Mesendoderm (in vitro differentiated cells): ENCODE measurements around the gene GDPGP1.

ENCODE experiments used
- DNase-seq: peaks from one replicate; pipeline ENCODE4 v3.0.0; 2013
- H2AK5ac ChIP-seq: 2 replicates; pipeline ENCODE4 v1.6.1; 2013; ENCODE audit warnings: low read length, inconsistent platforms
- H2BK120ac ChIP-seq: 2 replicates; pipeline ENCODE4 v1.6.1; 2013; ENCODE audit warnings: low read depth, mild to moderate bottlenecking, low read length, moderate library complexity, mixed read lengths
- H2BK15ac ChIP-seq: replicated peaks from 2 replicates; pipeline ENCODE4 v1.6.1; 2013; ENCODE audit warnings: low read depth, mild to moderate bottlenecking, moderate library complexity
- H2BK5ac ChIP-seq: 2 replicates; pipeline ENCODE4 v1.6.1; 2013; ENCODE audit warnings: low read length, inconsistent platforms
- H3K18ac ChIP-seq: 2 replicates; pipeline ENCODE4 v1.6.1; 2013; ENCODE audit warnings: mild to moderate bottlenecking, low read length, mixed read lengths
- H3K23ac ChIP-seq: one replicate; pipeline ENCODE4 v1.6.1; 2013; ENCODE audit warnings: low read length
- H3K27ac ChIP-seq: 2 replicates; pipeline ENCODE4 v1.5.1; 2013; ENCODE audit warnings: low read depth, mild to moderate bottlenecking, inconsistent platforms, low read length, moderate library complexity
- H3K27me3 ChIP-seq: 2 replicates; pipeline ENCODE4 v1.6.1; 2013; ENCODE audit warnings: low read length, control low read depth, mild to moderate bottlenecking, inconsistent platforms; ENCODE audit not compliant: insufficient read depth, poor library complexity
- H3K36me3 ChIP-seq: 2 replicates; pipeline ENCODE4 v1.6.1; 2013; ENCODE audit warnings: low read length, inconsistent platforms; ENCODE audit not compliant: control insufficient read depth, insufficient read depth
- H3K4ac ChIP-seq: one replicate; pipeline ENCODE4 v1.6.1; 2013; ENCODE audit warnings: low read depth, mild to moderate bottlenecking, low read length, moderate library complexity
- H3K4me1 ChIP-seq: 2 replicates; pipeline ENCODE4 v1.6.1; 2013; ENCODE audit warnings: low read depth, low read length, inconsistent platforms; ENCODE audit not compliant: control insufficient read depth
- H3K4me2 ChIP-seq: 2 replicates; pipeline ENCODE4 v1.6.1; 2013; ENCODE audit warnings: low read length
- H3K4me3 ChIP-seq: 2 replicates; pipeline ENCODE4 v1.5.1; 2013; ENCODE audit warnings: mild to moderate bottlenecking, low read length
- H3K56ac ChIP-seq: one replicate; pipeline ENCODE4 v1.6.1; 2013; ENCODE audit warnings: low read length
- H3K79me1 ChIP-seq: 2 replicates; pipeline ENCODE4 v1.6.1; 2013; ENCODE audit warnings: low read length, inconsistent platforms
- H3K79me2 ChIP-seq: 2 replicates; pipeline ENCODE4 v1.6.1; 2013; ENCODE audit warnings: mild to moderate bottlenecking, low read length; ENCODE audit not compliant: control insufficient read depth, insufficient read depth
- H3K9ac ChIP-seq: 2 replicates; pipeline ENCODE4 v1.6.1; 2013; ENCODE audit warnings: low read length, inconsistent platforms
- H4K5ac ChIP-seq: one replicate; pipeline ENCODE4 v1.6.1; 2013; ENCODE audit warnings: low read length
- H4K8ac ChIP-seq: one replicate; pipeline ENCODE4 v1.6.1; 2013; ENCODE audit warnings: low read depth, mild to moderate bottlenecking, control low read depth, low read length, moderate library complexity
- WGBS: extraction: QIAGEN DNeasy Blood & Tissue Kit; methylation state at CpG from one replicate; pipeline ENCODE4 v1.1.7; 2013; ENCODE audit warnings: low lambda C conversion rate, missing lambda C conversion rate; ENCODE audit not compliant: insufficient coverage; ENCODE audit errors: extremely low coverage; 5-methylcytosine and 5-hydroxymethylcytosine counted together

GDPGP1 gene

DNA sequence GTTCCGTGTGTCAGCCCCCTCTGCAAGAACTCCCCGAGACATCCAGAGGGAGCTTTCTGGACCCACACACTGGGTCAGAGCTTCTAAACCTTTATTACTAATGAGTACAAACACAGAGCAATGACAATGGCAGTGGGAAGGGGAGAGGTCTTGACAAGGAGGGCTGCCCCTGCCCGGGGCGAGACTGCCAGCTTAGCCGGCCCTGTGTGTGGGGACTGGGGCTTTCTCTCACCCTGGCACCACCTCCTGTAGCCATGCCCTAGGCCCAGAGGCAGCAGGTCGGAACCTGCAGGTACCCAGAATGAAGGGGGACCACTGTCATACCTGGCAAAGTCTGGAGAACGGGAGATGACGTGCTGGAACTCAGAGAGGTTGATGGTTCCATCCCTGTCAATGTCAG lies 3.4 kb upstream of the GDPGP1 start:
- no peak for DNase-seq
- WGBS, result no CpG with 5 or more reads among the region's 8 CpGs
- no peak overlapping the region for H4K8ac ChIP-seq
- no peak overlapping the region for H4K5ac ChIP-seq
- no peak overlapping the region for H3K23ac ChIP-seq
- H3K4me1 ChIP-seq, result peaks cover 2% of the 10 kb centered on the region
- no peak overlapping the region for H3K9ac ChIP-seq
- no peak overlapping the region for H3K4me2 ChIP-seq
- no peak overlapping the region for H3K4me3 ChIP-seq
- H2BK120ac ChIP-seq, result no peak overlapping the region
- H2BK5ac ChIP-seq, result no peak overlapping the region
- no peaks in the 10 kb centered on the region for H3K79me2 ChIP-seq
- H3K27me3 ChIP-seq, result no peaks in the 10 kb centered on the region
- H3K79me1 ChIP-seq, result no peaks in the 10 kb centered on the region
- peaks cover 6% of the 10 kb centered on the region for H3K36me3 ChIP-seq
- H3K4ac ChIP-seq, result no peak overlapping the region
- H2AK5ac ChIP-seq, result no peak overlapping the region
- H2BK15ac ChIP-seq, result no peak overlapping the region
- no peak overlapping the region for H3K27ac ChIP-seq
- no peak overlapping the region for H3K56ac ChIP-seq
- H3K18ac ChIP-seq, result no peak overlapping the region

DNA sequence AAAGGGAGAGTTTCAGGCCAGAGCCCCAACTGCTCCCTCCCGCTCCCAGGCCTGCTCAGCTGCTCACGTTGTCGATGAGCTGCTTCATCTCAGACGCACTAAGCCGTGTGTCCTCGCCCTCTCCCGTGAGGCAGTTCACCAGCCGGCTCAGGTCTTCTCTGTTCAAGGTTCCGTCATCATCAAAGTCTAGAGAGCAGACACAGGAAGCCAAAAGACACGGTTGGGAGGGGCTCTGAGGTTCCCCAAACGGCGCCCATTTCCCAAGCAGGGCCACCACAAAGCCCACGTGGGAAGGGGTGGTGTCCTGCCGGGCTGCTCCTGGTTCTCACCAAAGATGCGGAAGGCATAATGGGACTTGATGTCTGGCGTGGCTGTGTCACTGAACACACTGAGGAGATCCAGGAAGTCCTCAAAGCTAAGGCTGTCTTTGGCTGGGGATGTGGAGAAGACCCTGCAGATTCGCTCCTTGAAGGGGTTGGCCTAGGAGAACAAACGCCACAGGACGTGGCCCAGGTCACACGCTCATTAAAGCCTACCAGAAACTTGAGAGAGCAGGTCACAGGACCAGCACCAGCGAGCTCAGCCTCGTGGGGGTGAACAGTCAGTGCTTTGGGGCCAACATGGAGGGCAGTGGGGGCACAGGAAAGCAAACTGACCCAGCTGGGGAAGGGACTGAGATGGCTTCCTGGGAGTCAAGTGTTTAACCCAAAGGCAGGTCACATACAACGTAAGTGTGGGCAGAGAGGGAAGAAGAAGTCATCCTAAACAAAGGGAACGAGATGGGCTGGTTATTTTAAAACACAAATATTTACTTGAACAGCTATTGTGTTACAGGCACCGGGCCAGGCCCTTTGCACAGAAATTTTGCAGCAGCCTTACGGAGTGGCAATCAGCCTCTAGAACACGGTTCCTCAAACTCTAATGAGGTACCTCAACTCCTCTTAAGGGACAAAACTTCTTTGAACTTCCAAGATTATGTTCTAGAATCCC lies 2.7 kb upstream of the GDPGP1 start:
- no peak overlapping the region for H2AK5ac ChIP-seq
- H3K4me2 ChIP-seq, result no peak overlapping the region
- no peaks in the 10 kb centered on the region for H3K79me2 ChIP-seq
- WGBS, result no CpG with 5 or more reads among the region's 27 CpGs
- no peak overlapping the region for H2BK120ac ChIP-seq
- H3K9ac ChIP-seq, result no peak overlapping the region
- no peak overlapping the region for H4K8ac ChIP-seq
- no peak overlapping the region for H2BK15ac ChIP-seq
- no peak overlapping the region for H3K4ac ChIP-seq
- H3K79me1 ChIP-seq, result no peaks in the 10 kb centered on the region
- H4K5ac ChIP-seq, result no peak overlapping the region
- H2BK5ac ChIP-seq, result no peak overlapping the region
- no peak overlapping the region for H3K4me3 ChIP-seq
- DNase-seq, result no peak
- no peak overlapping the region for H3K23ac ChIP-seq
- H3K27ac ChIP-seq, result no peak overlapping the region
- H3K56ac ChIP-seq, result no peak overlapping the region
- H3K18ac ChIP-seq, result no peak overlapping the region
- no peaks in the 10 kb centered on the region for H3K27me3 ChIP-seq
- H3K4me1 ChIP-seq, result peaks cover 2% of the 10 kb centered on the region
- peaks cover 6% of the 10 kb centered on the region for H3K36me3 ChIP-seq

DNA sequence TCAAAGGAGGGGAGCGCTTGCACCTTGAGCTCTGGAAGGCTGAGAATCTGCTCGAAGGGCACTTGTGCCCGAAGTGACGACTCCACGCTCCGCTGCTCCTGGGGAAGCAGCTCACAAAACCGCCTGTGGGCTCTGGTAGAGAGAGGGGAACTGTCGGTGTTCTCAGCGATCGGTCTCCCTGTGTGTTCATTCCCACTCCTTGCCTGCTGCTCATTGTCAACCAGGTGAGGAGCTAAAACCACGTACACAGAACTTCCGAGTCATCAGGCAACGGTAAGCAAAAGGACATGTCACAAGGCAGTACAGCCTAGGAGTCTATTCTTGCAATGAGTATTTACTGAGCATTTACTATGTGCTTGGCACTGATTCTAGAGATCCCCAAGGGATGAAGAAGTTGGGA lies 1.8 kb upstream of the GDPGP1 start:
- no peak overlapping the region for H2BK15ac ChIP-seq
- no peaks in the 10 kb centered on the region for H3K79me2 ChIP-seq
- H3K4me3 ChIP-seq, result no peak overlapping the region
- no peak overlapping the region for H3K56ac ChIP-seq
- no peak overlapping the region for H2BK120ac ChIP-seq
- no CpG with 5 or more reads among the region's 13 CpGs for WGBS
- peaks cover 6% of the 10 kb centered on the region for H3K36me3 ChIP-seq
- H4K8ac ChIP-seq, result no peak overlapping the region
- no peak overlapping the region for H3K18ac ChIP-seq
- no peaks in the 10 kb centered on the region for H3K27me3 ChIP-seq
- no peak overlapping the region for H2AK5ac ChIP-seq
- peaks cover 2% of the 10 kb centered on the region for H3K4me1 ChIP-seq
- H3K27ac ChIP-seq, result no peak overlapping the region
- no peak overlapping the region for H3K4me2 ChIP-seq
- H2BK5ac ChIP-seq, result no peak overlapping the region
- no peak overlapping the region for H3K23ac ChIP-seq
- DNase-seq, result no peak
- H3K4ac ChIP-seq, result no peak overlapping the region
- H4K5ac ChIP-seq, result no peak overlapping the region
- no peaks in the 10 kb centered on the region for H3K79me1 ChIP-seq
- H3K9ac ChIP-seq, result no peak overlapping the region

DNA sequence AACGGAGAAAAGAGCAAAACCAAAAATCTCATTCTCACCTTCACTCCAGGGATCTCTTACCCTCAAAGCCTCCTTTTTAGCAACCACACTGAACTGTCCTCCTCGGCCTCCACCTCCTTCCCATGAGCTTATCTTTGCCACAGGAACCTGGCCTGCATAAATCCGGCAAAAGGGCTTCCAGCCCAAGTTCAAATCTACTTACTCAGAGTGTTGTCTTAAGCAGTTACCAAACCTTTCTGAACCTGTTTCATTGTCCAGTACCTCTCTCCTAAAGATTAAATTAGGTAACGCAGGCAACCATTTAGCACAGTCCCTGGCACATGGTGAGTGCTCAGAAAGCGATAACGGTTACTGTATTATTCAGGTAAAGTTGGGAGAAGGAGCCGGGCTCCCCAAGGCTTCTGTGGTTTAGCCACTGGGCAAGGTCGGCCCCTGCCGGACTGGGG lies 1.0 kb upstream of the GDPGP1 start:
- Histone ChIP-seq H3K4me1 (peaks cover 2% of the 10 kb centered on the region), H3K9ac (peak overlapping the region; percentile 53)
- WGBS, result no CpG with 5 or more reads among the region's 9 CpGs

GRCh38 chr15:90233387-90234095 lies 468 bp upstream of the GDPGP1 start, which contains the start of gene CIB1:
CIB1 (minus strand) TSS chr15:90233941; CDS start chr15:90233885, 56 bp downstream.
- no peak within 1 kb of the TSS for H4K5ac ChIP-seq
- H3K79me2 ChIP-seq, result no peaks in the 10 kb centered on the region
- H3K27ac ChIP-seq, result peak within 1 kb of the TSS; percentile 48
- DNase-seq, result peak; percentile 97
- peak within 1 kb of the TSS; percentile 11 for H3K4ac ChIP-seq
- no peaks in the 10 kb centered on the region for H3K27me3 ChIP-seq
- peak within 1 kb of the TSS; percentile 46 for H3K4me3 ChIP-seq
- H2BK5ac ChIP-seq, result no peak within 1 kb of the TSS
- no peak within 1 kb of the TSS for H2BK15ac ChIP-seq
- H3K79me1 ChIP-seq, result no peaks in the 10 kb centered on the region
- no peak within 1 kb of the TSS for H2BK120ac ChIP-seq
- H3K36me3 ChIP-seq, result peaks cover 6% of the 10 kb centered on the region
- peaks cover 2% of the 10 kb centered on the region for H3K4me1 ChIP-seq
- peak within 1 kb of the TSS; percentile 56 for H3K18ac ChIP-seq
- H3K9ac ChIP-seq, result peak within 1 kb of the TSS; percentile 59
- no peak within 1 kb of the TSS for H2AK5ac ChIP-seq
- WGBS, result no CpG with 5 or more reads among the region's 63 CpGs
- H3K23ac ChIP-seq, result no peak within 1 kb of the TSS
- H4K8ac ChIP-seq, result no peak within 1 kb of the TSS
- H3K4me2 ChIP-seq, result peak within 1 kb of the TSS; percentile 74
- peak within 1 kb of the TSS; percentile 84 for H3K56ac ChIP-seq

More for the DNA sequence above, 1.0 kb upstream of the GDPGP1 start:
- Histone ChIP-seq H3K56ac (peak overlapping the region; percentile 84), H3K4me2 (peak overlapping the region; percentile 71), H3K4ac (peak overlapping the region; percentile 11), H3K23ac (no peak overlapping the region), H2BK120ac (no peak overlapping the region), H3K79me2 (no peaks in the 10 kb centered on the region), H2BK15ac (no peak overlapping the region), H2BK5ac (no peak overlapping the region), H3K36me3 (peaks cover 6% of the 10 kb centered on the region), H2AK5ac (no peak overlapping the region), H3K18ac (no peak overlapping the region), H3K79me1 (no peaks in the 10 kb centered on the region), H3K27me3 (no peaks in the 10 kb centered on the region), H4K5ac (no peak overlapping the region), H3K4me3 (peak overlapping the region; percentile 43), H4K8ac (no peak overlapping the region), H3K27ac (peak overlapping the region; percentile 48)
- DNase-seq, result no peak
